Vagina (tissue), 2 donors: Measurements from ENCODE around the gene CD79A.

Experiments
- CTCF ChIP-seq, 3 experiments: fragments of 450-650 bp in 2 of 3; fragments of 200-600 bp in 1 of 3; sonication (generic) in 1 of 3; IDR thresholded peaks; one replicate each; pipeline ENCODE4 v1.5.1; 2017 to 2019; ENCODE audit warnings: antibody characterized with exemption in 3 of 3, mild to moderate bottlenecking in 2 of 3, moderate library complexity in 2 of 3
- POLR2A ChIP-seq, 2 donors: fragments of 450-650 bp; IDR thresholded peaks; one replicate each; pipeline ENCODE4 v1.6.1; 2017; ENCODE audit warnings: antibody characterized with exemption in 2 of 2, mild to moderate bottlenecking in 2 of 2, moderate library complexity in 2 of 2
- POLR2AphosphoS5 ChIP-seq, 2 donors: sonication (generic); formaldehyde crosslinking; IDR thresholded peaks; one replicate each; pipeline ENCODE4 v1.9.0; 2017; ENCODE audit warnings: antibody characterized with exemption in 2 of 2, mild to moderate bottlenecking in 2 of 2, low read depth in 1 of 2; ENCODE audit not compliant: insufficient read depth in 1 of 2

DNA sequence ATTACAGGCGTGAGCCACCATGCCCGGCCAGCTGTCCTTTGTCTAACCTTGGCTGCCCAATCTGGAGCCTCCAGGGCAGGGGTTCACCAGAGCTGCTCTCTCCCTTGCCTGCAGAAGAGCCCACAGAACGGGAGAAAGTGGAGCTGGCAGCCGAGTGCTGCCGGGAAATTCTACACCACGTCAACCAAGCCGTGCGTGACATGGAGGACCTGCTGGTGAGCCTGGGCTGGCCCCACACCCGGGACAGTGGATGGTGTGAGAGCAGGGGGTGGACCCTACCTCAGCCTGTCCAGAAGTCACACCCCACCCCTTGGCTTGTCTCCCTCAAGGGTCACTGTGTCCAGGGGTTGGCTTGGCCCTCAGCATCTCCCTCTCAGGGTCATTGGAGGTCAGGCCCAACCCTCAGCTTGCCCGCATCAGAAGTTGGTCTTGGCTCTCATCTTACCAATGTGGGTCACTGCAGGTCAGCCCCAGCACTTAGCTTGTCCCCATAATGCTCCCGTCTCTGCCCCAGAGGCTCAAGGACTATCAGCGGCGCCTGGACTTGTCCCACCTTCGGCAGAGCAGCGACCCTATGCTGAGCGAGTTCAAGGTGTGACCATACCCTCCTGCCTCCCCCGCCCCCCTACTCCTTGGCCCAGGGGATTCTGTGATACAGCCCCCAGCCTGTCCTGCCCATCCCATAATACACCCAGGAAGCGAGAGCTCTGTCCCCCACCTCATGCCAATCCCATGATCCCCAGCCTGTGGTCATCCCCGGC lies 26.3 kb downstream of the CD79A start:
- TF ChIP-seq CTCF (IDR thresholded peaks at IDR 0.05) (no peak), POLR2A (IDR thresholded peaks at IDR 0.05) (no peak), POLR2AphosphoS5 (IDR thresholded peaks at IDR 0.05; ENCODE audit: insufficient read depth in 1 of 2, low read depth in 1 of 2) (no peak)
